ENCODE measurements around the gene PHOSPHO2.

DNA sequence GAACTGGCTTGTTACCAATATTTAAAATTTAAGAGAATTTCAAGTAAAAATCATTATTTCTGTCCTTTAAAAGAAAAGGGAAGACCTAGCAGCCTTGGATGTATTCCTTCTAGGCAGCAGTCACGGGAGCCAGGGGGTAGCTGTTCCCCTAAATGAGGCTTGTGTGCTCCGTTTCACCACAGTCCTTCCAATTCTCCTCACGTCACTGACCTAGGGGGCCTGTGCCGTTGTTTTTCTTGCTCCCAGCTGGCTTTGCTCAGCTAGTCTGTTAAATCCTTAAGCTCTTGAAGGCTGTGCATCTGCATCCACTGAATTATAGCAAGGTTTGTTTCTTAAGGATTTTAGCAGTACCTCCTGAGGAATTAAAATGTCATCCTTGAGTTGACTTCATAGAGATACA, 49.3 kb downstream of the PHOSPHO2 start:
- no peak for TF ChIP-seq POLR2A (IDR thresholded peaks at IDR 0.05; ENCODE audit: low read depth, low read length)
- TF ChIP-seq EP300 (IDR thresholded peaks at IDR 0.05; ENCODE audit: borderline replicate concordance in 1 of 2, control insufficient read depth in 1 of 2, low read depth in 2 of 2, low read length in 2 of 2), result no peak
- no peak for TF ChIP-seq CTCF (IDR thresholded peaks at IDR 0.05 in 2 of 3, conservative IDR thresholded peaks at IDR 0.05 in 1 of 3; ENCODE audit: control insufficient read depth in 2 of 3, extremely low read depth in 1 of 3, insufficient read depth in 1 of 3, low read depth in 3 of 3, low read length in 3 of 3)
- TF ChIP-seq ZNF207 (IDR thresholded peaks at IDR 0.05; ENCODE audit: borderline replicate concordance), result no peak
- TF ChIP-seq MYC (IDR thresholded peaks at IDR 0.05; ENCODE audit: insufficient read depth, insufficient read length, insufficient replicate concordance, low read length, severe bottlenecking), result no peak
- TF ChIP-seq CBX5 (IDR thresholded peaks at IDR 0.05; ENCODE audit: low read depth), result no peak
